Body of pancreas (tissue), 4 donors: ENCODE data around the gene LETMD1. TPM values are rescaled to one million over a fixed set of nuclear protein-coding genes. Genes with fewer than 3 reads are reported as not detected.

ENCODE experiments used
- ATAC-seq: fragments of 150-250 bp; one replicate; pipeline ENCODE4 v1.9.1; 2016
- DNase-seq, 4 donors: peaks; one replicate each; pipeline ENCODE4 v3.0.0-alpha.2; 2019
- H3K27ac ChIP-seq, 4 donors: fragments of 200-600 bp; sonication (generic); 1 replicate in 3 of 4; 2 replicates in 1 of 4; pipeline versions ENCODE4 v1.5.1 to v1.6.1; 2016 to 2019; ENCODE audit warnings: mild to moderate bottlenecking in 1 of 4, mixed read lengths in 1 of 4, moderate library complexity in 1 of 4
- H3K27me3 ChIP-seq, 2 donors: fragments of 200-600 bp; sonication (generic); one replicate each; pipeline ENCODE4 v1.6.0; 2016; ENCODE audit warnings: mild to moderate bottlenecking in 1 of 2
- H3K36me3 ChIP-seq, 2 donors: fragments of 200-600 bp; sonication (generic); replicated peaks in 1 of 2; 2 replicates each; pipeline ENCODE4 v1.5.1; 2016; ENCODE audit warnings: low read depth in 2 of 2; ENCODE audit not compliant: insufficient read depth in 1 of 2
- H3K4me1 ChIP-seq: fragments of 200-600 bp; sonication (generic); one replicate; pipeline ENCODE4 v1.6.0; 2016
- H3K4me3 ChIP-seq, 2 donors: fragments of 200-600 bp; sonication (generic); 1 replicate in 1 of 2; 2 replicates in 1 of 2; pipeline ENCODE4 v1.5.1; 2016 to 2019
- H3K9me3 ChIP-seq, 3 donors: fragments of 200-600 bp; sonication (generic); 1 replicate in 2 of 3; 2 replicates in 1 of 3; pipeline ENCODE4 v1.5.1; 2016
- POLR2A ChIP-seq, 3 donors: fragments of 450-650 bp; IDR thresholded peaks; one replicate each; pipeline ENCODE4 v1.6.1; 2016; ENCODE audit warnings: antibody characterized with exemption in 3 of 3, mild to moderate bottlenecking in 2 of 3
- WGBS, 2 donors: methylation state at CpG; one replicate each; pipeline ENCODE4 v1.1.5; 2017; 5-methylcytosine and 5-hydroxymethylcytosine counted together
- intact Hi-C: fragments of 100-400 bp; cut with DNase I; formaldehyde crosslinking; loops from one replicate; pipeline ENCODE4 v1.15.1; 2023
- small RNA-seq: library from RNA; depleted of rRNA; stranded (forward); fragments of <200 nt; gene quantifications from one replicate; pipeline ENCODE3, GENCODE V24; 2016
- total RNA-seq, 2 donors: library from RNA; depleted of rRNA; stranded (reverse); fragments of >200 nt; gene quantifications; one replicate each; pipeline ENCODE4 v1.1.0, GENCODE V29; 2016
- TF ChIP-seq, protein P1 (sequence below), 7 experiments: fragments of 450-650 bp in 4 of 7; fragments of 200-600 bp in 3 of 7; sonication (generic) in 3 of 7; IDR thresholded peaks; one replicate each; pipeline ENCODE4 v1.5.1; 2016 to 2019; ENCODE audit warnings: antibody characterized with exemption in 7 of 7

The LETMD1 gene
- total RNA-seq, 2 donors from 2014 or later = 57.4 to 71.6 TPM

DNA sequence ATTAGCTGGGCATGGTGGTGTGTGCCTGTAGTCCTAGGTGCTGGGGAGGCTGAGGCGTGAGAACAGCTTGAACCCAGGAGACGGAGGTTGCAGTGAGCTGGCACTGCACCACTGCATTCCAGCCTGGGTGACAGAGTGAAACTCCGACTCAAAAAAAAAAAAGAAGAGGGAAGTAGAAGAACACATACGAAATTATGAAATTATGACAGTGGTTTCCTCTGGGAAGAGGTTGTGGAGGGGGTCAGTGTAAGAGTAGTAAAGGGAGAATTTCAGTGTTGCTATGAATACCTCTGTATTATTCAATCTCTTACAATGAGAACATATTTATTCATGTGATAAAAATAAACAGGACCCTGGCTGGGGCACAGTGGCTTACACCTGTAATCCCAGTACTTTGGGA lies 60.0 kb downstream of the LETMD1 start:
- Histone ChIP-seq H3K27ac (no peak overlapping the region), H3K36me3 (peaks cover 0 to 18% of the 10 kb centered on the region in 2 donors), H3K4me3 (no peak overlapping the region), H3K9me3 (no peaks in the 10 kb centered on the region), H3K27me3 (no peaks in the 10 kb centered on the region), H3K4me1 (no peaks in the 10 kb centered on the region)
- intact Hi-C loops = no loop called here
- ATAC-seq = no peak
- 64 to 90% methylated on average over 4 of the region's 4 CpGs for WGBS, 2 donors
- no peak for DNase-seq
- no peak for TF ChIP-seq POLR2A (IDR thresholded peaks at IDR 0.05)
- TF ChIP-seq, protein P1, sequence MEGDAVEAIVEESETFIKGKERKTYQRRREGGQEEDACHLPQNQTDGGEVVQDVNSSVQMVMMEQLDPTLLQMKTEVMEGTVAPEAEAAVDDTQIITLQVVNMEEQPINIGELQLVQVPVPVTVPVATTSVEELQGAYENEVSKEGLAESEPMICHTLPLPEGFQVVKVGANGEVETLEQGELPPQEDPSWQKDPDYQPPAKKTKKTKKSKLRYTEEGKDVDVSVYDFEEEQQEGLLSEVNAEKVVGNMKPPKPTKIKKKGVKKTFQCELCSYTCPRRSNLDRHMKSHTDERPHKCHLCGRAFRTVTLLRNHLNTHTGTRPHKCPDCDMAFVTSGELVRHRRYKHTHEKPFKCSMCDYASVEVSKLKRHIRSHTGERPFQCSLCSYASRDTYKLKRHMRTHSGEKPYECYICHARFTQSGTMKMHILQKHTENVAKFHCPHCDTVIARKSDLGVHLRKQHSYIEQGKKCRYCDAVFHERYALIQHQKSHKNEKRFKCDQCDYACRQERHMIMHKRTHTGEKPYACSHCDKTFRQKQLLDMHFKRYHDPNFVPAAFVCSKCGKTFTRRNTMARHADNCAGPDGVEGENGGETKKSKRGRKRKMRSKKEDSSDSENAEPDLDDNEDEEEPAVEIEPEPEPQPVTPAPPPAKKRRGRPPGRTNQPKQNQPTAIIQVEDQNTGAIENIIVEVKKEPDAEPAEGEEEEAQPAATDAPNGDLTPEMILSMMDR (IDR thresholded peaks at IDR 0.05) = no peak

Small RNAs within 50 kb of the gene (small RNA-seq; reads per million reads assigned to genes)
- not detected for gene RNU6-1273P
- not detected for gene RNU6-87P

Other genes starting within 250 kb of the LETMD1 start
- gene TMPRSS12, start 205.4 kb upstream of the LETMD1 start, total RNA-seq = not detected
- not detected for gene HIGD1C, start 95.8 kb upstream of the LETMD1 start, total RNA-seq
- gene SLC11A2, start 21.9 kb upstream of the LETMD1 start, total RNA-seq = 10 to 100 TPM; 53.2 to 55.0 TPM
- gene CSRNP2, start 35.3 kb downstream of the LETMD1 start, total RNA-seq = 10 to 100 TPM; 20.8 to 25.4 TPM
- gene TFCP2, start 124.8 kb downstream of the LETMD1 start, total RNA-seq = 1 to 10 TPM; 7.9 to 9.9 TPM
- 1 to 10 TPM; 6.2 to 9.6 TPM for gene POU6F1, start 169.7 kb downstream of the LETMD1 start, total RNA-seq
- gene DAZAP2, start 190.5 kb downstream of the LETMD1 start, total RNA-seq = 10 to 100 TPM; 77.1 to 87.7 TPM
- 1 to 10 TPM; 7.0 to 8.6 TPM for gene SMAGP, start 222.1 kb downstream of the LETMD1 start, total RNA-seq